A549 (cell line): ENCODE data around the gene SLC14A1.

ENCODE experiments used
- EP300 ChIP-seq, 2 experiments: fragments of >200 bp; sonication (Bioruptor Twin); formaldehyde crosslinking; IDR thresholded peaks; 2 replicates in 1 of 2; 3 replicates in 1 of 2; pipeline ENCODE4 v1.6.1; 2016 to 2017
- RCOR1 ChIP-seq: fragments of 150-350 bp; IDR thresholded peaks from 2 replicates; pipeline ENCODE4 v1.6.1; 2014; ENCODE audit warnings: antibody characterized with exemption, low read length, low read depth
- TF ChIP-seq, protein P1 (sequence below): fragments of 200-600 bp; sonication (generic); IDR thresholded peaks from 2 replicates; pipeline ENCODE4 v1.6.1; 2016; ENCODE audit warnings: antibody characterized with exemption, mild to moderate bottlenecking, moderate library complexity

DNA sequence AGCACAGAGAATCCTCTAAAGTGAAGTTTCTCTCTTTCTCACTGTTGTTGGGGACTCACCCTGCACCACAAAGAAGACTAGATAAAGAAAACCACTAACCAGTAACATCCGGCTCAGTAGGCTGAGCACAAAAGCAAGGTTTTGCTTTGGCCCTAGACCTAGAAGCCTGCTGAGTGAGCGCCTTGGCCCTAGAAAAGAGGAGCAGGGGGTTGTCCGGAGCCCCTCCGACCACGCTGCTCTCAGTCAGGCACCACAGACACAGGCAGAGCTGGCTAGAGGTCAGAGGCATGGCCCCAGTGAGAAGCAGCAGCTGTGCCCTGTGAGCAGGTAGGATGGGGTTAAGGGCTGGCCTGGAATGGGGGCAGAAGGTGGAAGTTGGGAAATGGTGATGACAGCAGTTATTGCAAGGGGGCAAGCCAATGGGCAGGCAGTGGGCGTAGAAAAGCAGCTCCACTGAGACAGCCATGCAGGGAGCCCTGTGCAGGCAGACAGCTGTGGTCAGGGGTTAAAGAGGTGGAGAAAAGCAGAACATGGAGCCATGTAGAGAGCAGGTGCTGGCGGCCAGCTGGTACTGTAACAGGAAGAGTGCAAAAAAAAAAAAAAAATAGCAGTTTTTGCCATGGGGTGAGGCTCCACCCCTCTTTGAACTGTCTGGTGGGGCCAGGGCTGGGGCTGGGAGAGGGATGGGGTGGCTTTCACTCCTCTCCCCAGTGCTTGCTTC lies 36.9 kb upstream of the SLC14A1 start:
- TF ChIP-seq, protein P1, sequence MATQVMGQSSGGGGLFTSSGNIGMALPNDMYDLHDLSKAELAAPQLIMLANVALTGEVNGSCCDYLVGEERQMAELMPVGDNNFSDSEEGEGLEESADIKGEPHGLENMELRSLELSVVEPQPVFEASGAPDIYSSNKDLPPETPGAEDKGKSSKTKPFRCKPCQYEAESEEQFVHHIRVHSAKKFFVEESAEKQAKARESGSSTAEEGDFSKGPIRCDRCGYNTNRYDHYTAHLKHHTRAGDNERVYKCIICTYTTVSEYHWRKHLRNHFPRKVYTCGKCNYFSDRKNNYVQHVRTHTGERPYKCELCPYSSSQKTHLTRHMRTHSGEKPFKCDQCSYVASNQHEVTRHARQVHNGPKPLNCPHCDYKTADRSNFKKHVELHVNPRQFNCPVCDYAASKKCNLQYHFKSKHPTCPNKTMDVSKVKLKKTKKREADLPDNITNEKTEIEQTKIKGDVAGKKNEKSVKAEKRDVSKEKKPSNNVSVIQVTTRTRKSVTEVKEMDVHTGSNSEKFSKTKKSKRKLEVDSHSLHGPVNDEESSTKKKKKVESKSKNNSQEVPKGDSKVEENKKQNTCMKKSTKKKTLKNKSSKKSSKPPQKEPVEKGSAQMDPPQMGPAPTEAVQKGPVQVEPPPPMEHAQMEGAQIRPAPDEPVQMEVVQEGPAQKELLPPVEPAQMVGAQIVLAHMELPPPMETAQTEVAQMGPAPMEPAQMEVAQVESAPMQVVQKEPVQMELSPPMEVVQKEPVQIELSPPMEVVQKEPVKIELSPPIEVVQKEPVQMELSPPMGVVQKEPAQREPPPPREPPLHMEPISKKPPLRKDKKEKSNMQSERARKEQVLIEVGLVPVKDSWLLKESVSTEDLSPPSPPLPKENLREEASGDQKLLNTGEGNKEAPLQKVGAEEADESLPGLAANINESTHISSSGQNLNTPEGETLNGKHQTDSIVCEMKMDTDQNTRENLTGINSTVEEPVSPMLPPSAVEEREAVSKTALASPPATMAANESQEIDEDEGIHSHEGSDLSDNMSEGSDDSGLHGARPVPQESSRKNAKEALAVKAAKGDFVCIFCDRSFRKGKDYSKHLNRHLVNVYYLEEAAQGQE = no peak
- TF ChIP-seq RCOR1 (no peak), EP300 (IDR thresholded peaks at IDR 0.05) (no peak)
